K562 (cell line): ENCODE measurements around the gene MDK. TPM values are rescaled to one million over a fixed set of nuclear protein-coding genes. Genes with fewer than 3 reads are reported as not detected.

ENCODE experiments used
- BACH1 ChIP-seq: fragments of 200-800 bp; sonication (Bioruptor generic); IDR thresholded peaks from 2 replicates; pipeline ENCODE4 v1.6.1; 2016; ENCODE audit warnings: missing genetic modification characterization, missing compliant biosample characterization
- EP300 ChIP-seq: IDR thresholded peaks from 2 replicates; pipeline ENCODE4 v1.6.1; 2012; ENCODE audit warnings: low read length, improper control_type of control experiment
- ERF ChIP-seq: fragments of 450-650 bp; formaldehyde crosslinking; IDR thresholded peaks from 2 replicates; pipeline ENCODE4 v1.4.0; 2020; ENCODE audit warnings: mild to moderate bottlenecking, mixed read lengths
- FOSL1 ChIP-seq: fragments of 200-800 bp; sonication (Bioruptor generic); conservative IDR thresholded peaks from 2 replicates; pipeline ENCODE4 v1.6.1; 2016; ENCODE audit warnings: missing genetic modification characterization, missing compliant biosample characterization
- KAT8 ChIP-seq: fragments of 450-650 bp; IDR thresholded peaks from 2 replicates; pipeline ENCODE4 v1.6.1; 2016; ENCODE audit warnings: low read depth, mild to moderate bottlenecking
- KHSRP ChIP-seq: fragments of 450-650 bp; IDR thresholded peaks from 2 replicates; pipeline ENCODE4 v1.6.1; 2017
- LEF1 ChIP-seq: fragments of 450-650 bp; IDR thresholded peaks from 2 replicates; pipeline ENCODE4 v1.6.1; 2016; ENCODE audit warnings: mild to moderate bottlenecking
- MTA3 ChIP-seq: fragments of 450-650 bp; formaldehyde crosslinking; IDR thresholded peaks from 2 replicates; pipeline ENCODE4 v1.6.1; 2017; ENCODE audit warnings: mild to moderate bottlenecking, borderline replicate concordance
- MYC ChIP-seq, 2 experiments: fragments of 250-450 bp in 1 of 2; sonication (Bioruptor Pico) in 1 of 2; IDR thresholded peaks; 2 replicates each; pipeline versions ENCODE4 v1.5.1 to v1.6.1; 2012 to 2021; ENCODE audit warnings: low read depth in 2 of 2, borderline replicate concordance in 1 of 2, improper control_type of control experiment in 1 of 2, low read length in 1 of 2, mild to moderate bottlenecking in 1 of 2, moderate library complexity in 1 of 2
- NELFE ChIP-seq: IDR thresholded peaks from 2 replicates; pipeline ENCODE4 v1.6.1; 2011; ENCODE audit warnings: mild to moderate bottlenecking; ENCODE audit not compliant: insufficient read depth, insufficient read length
- PML ChIP-seq: IDR thresholded peaks from 2 replicates; pipeline ENCODE4 v1.6.1; 2012; ENCODE audit warnings: low read length, inconsistent platforms
- POLR2G ChIP-seq: fragments of 200-400 bp; formaldehyde crosslinking; IDR thresholded peaks from 2 replicates; pipeline ENCODE4 v1.6.1; 2017; ENCODE audit warnings: low read depth, mild to moderate bottlenecking, antibody characterized with exemption, low read length, moderate library complexity
- SMAD3 ChIP-seq: fragments of 450-650 bp; formaldehyde crosslinking; conservative IDR thresholded peaks from 2 replicates; pipeline ENCODE4 v1.4.0; 2020; ENCODE audit warnings: mild to moderate bottlenecking
- ZEB2 ChIP-seq: fragments of 450-650 bp; IDR thresholded peaks from 2 replicates; pipeline ENCODE4 v1.6.1; 2016
- ZNF224 ChIP-seq: sonication (generic); formaldehyde crosslinking; IDR thresholded peaks from 2 replicates; pipeline ENCODE4 v1.8.0; 2022; ENCODE audit warnings: mild to moderate bottlenecking, missing genetic modification reagents
- ZNF253 ChIP-seq: fragments of 250-450 bp; sonication (Bioruptor Pico); conservative IDR thresholded peaks from 2 replicates; pipeline ENCODE4 v1.6.1; 2021; ENCODE audit warnings: mild to moderate bottlenecking
- ZNF436 ChIP-seq: fragments of 250-450, 450-650 bp; sonication (Bioruptor Pico); formaldehyde crosslinking; IDR thresholded peaks from 2 replicates; pipeline ENCODE4 v1.7.0; 2020; ENCODE audit warnings: mild to moderate bottlenecking
- polyA plus RNA-seq, 8 experiments: library from polyadenylated mRNA; depleted of rRNA in 4 of 8; stranded (reverse) in 5 of 8; unstranded in 3 of 8; fragments of >200 nt; fragmentation: Nextera tagmentation in 2 of 8; fragmentation: Illumina TruSeq in 1 of 8; extraction: Ambion mirVana in 2 of 8; extraction: Trizol in 1 of 8; gene quantifications; 2 replicates each; pipeline versions ENCODE4 v1.2.1 to v1.2.3, GENCODE V29; 2011 to 2014; ENCODE audit warnings: inconsistent platforms in 1 of 8, missing spikeins in 1 of 8
- total RNA-seq, 7 experiments: library from RNA; depleted of rRNA in 6 of 7; stranded (reverse); fragments of >200 nt in 6 of 7; fragmentation: Illumina TruSeq in 2 of 7; extraction: Trizol in 2 of 7; gene quantifications; 2 replicates each; pipeline versions ENCODE4 v1.2.1 to v1.2.3, GENCODE V29; 2011 to 2021; ENCODE audit warnings: low replicate concordance in 1 of 7
- TF ChIP-seq, protein P1 (sequence below): fragments of 250-450 bp; sonication (Bioruptor Pico); IDR thresholded peaks from 2 replicates; pipeline ENCODE4 v1.8.0; 2022; ENCODE audit warnings: inconsistent platforms, mild to moderate bottlenecking, moderate library complexity, borderline replicate concordance

Gene MDK
- total and polyA plus RNA-seq, 9 of the 15 experiments (the other 6 are each of a cell fraction or from before 2014, with no cell fraction given) = 20.7 to 700 (median 350) TPM

DNA sequence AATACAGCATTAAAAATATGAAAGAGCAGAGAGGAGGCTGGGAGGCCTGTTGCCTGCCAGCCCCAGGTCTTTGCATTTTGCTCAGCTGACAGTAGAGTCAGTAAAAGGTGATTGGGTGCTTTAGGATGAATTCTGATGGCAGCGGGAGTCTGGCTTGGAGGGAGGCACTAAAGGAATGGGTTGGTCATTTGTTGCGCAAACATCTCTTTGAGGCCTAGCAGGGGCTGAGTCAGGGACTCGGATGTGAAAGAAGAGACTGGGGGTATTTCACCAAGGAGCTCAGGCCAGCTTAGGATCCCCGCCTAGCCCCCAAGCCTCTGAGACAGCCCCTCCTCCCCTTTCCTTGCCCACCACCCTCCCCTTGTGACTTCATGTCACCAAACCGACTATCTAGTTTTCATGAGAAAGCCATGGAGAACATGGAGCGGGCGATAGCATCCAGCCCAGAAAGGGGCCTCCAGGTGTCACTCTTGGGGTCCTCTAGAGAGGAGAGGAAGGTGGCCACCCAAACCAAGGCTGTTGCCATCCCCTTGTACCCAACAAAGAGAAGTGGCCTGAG lies 24.5 kb upstream of the MDK start (continued):
- TF ChIP-seq ZNF224 (CRISPR knock-in tag) (no peak), ZEB2 (no peak), LEF1 (no peak), PML (no peak), EP300 (no peak), BACH1 (no peak), ZNF436 (CRISPR knock-in tag) (no peak), MYC (IDR thresholded peaks at IDR 0.05; ENCODE audit: low read depth, low read length) (no peak), MYC (CRISPR knock-in tag; IDR thresholded peaks at IDR 0.05; ENCODE audit: borderline replicate concordance, low read depth) (no peak), FOSL1 (peak; percentile 30; the same call in 1 of the 2 replicates), POLR2G (no peak), MTA3 (no peak), NELFE (no peak), ERF (CRISPR knock-in tag) (no peak), SMAD3 (CRISPR knock-in tag) (no peak), KAT8 (no peak), ZNF253 (CRISPR knock-in tag) (no peak), KHSRP (no peak)
- TF ChIP-seq, protein P1, sequence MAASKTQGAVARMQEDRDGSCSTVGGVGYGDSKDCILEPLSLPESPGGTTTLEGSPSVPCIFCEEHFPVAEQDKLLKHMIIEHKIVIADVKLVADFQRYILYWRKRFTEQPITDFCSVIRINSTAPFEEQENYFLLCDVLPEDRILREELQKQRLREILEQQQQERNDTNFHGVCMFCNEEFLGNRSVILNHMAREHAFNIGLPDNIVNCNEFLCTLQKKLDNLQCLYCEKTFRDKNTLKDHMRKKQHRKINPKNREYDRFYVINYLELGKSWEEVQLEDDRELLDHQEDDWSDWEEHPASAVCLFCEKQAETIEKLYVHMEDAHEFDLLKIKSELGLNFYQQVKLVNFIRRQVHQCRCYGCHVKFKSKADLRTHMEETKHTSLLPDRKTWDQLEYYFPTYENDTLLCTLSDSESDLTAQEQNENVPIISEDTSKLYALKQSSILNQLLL (CRISPR knock-in tag) = no peak
